ENCODE data around the gene FADS1.

FADS1 gene

GRCh38 chr11:61832754-61833153 is 16.0 kb upstream of the FADS1 start:
- no peak for TF ChIP-seq CTCF (IDR thresholded peaks at IDR 0.05; ENCODE audit: low read depth, low read length, missing control alignments)
- H3K4me3 ChIP-seq (replicated peaks; ENCODE audit: low read depth, low read length) = no peak overlapping the region
- no peak for DNase-seq (ENCODE audit: extremely low read depth, low read depth)

GRCh38 chr11:61832207-61832606 is 15.4 kb upstream of the FADS1 start:
- DNase-seq (ENCODE audit: extremely low read depth, low read depth) = no peak
- TF ChIP-seq CTCF (IDR thresholded peaks at IDR 0.05; ENCODE audit: low read depth, low read length, missing control alignments) = no peak
- no peak overlapping the region for H3K4me3 ChIP-seq (replicated peaks; ENCODE audit: low read depth, low read length)

DNA sequence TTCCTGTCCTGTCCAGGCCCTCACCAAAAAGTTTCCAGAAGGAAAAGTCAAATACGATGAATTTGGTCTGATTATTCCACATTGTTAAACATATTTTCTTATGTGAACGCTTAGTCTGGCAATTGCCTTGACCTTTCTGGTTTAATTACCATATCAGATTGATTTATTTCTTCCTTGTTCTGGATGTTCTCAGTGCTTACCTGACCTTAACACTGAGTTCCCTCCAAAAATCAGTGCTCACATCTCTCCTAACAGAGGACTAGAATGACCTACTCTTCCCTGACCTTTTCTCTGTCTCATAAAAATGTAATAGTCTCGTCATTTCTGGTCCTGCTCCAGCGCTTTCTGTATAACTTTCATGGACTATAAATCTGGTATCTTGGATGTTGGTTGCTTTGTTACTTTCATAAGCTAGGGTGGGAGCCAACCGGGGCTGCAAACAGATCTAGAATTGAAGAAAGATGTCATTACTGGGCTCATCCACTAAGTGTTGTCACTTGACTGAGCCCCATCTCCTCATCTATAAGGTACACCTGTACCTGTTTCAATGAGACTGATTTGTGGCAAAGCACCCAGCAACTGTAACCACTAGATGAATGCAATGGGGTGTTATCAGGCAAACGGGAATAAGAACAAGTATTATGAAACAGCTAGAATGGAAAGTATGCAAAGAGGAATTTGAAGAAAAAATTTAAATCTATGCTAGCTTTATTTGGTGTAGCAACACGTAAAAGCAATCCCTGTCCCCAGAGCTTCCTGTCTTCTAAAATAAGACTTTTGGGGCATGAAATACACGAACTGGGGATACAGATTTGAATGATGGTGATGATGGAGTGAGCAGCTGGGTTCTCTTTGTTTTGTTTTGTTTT is 13.7 kb upstream of the FADS1 start:
- peak overlapping the region; percentile 66 for H3K4me3 ChIP-seq (replicated peaks; ENCODE audit: low read depth, low read length)
- no peak for TF ChIP-seq CTCF (IDR thresholded peaks at IDR 0.05; ENCODE audit: low read depth, low read length, missing control alignments)
- no peak for DNase-seq (ENCODE audit: extremely low read depth, low read depth)

- no peak for TF ChIP-seq CTCF (IDR thresholded peaks at IDR 0.05; ENCODE audit: low read depth, low read length, missing control alignments)
- peak overlapping the region; percentile 66 for H3K4me3 ChIP-seq (replicated peaks; ENCODE audit: low read depth, low read length)
- DNase-seq (ENCODE audit: extremely low read depth, low read depth) = no peak
These were observed 13.0 kb upstream of the FADS1 start for GRCh38 chr11:61829806-61830205.

GRCh38 chr11:61828629-61829407 is 12.0 kb upstream of the FADS1 start:
- DNase-seq (ENCODE audit: extremely low read depth, low read depth) = no peak
- peak; percentile 62 for TF ChIP-seq CTCF (IDR thresholded peaks at IDR 0.05; ENCODE audit: low read depth, low read length, missing control alignments)
- peak overlapping the region; percentile 66 for H3K4me3 ChIP-seq (replicated peaks; ENCODE audit: low read depth, low read length)

GRCh38 chr11:61828379-61828628 is 11.5 kb upstream of the FADS1 start:
- TF ChIP-seq CTCF (IDR thresholded peaks at IDR 0.05; ENCODE audit: low read depth, low read length, missing control alignments) = no peak
- DNase-seq (ENCODE audit: extremely low read depth, low read depth) = no peak
- H3K4me3 ChIP-seq (replicated peaks; ENCODE audit: low read depth, low read length) = peak overlapping the region; percentile 66

Measured in HFF-Myc (cell line).